ENCODE results near the gene CENPL.

The CENPL gene

DNA sequence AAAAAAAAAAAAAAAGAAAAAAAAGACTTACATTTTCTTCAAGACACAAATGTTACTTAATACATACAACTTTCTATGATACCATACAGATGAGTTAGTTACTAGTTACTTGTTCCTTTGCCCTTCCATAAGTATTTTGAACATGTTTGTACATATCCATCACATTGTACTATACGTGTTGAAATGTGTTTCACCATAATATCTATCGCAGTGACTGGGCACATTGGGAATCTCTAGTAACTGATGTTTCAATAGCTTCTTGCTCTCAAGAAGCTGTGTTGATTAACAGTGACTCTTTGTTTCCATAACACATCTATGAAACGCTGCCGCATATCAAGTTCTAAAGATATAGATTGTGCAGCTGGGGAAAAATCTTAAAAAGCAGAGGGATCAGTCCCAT, 67.0 kb downstream of the CENPL start:
- no peak for DNase-seq

- DNase-seq: no peak
These were observed 70.9 kb downstream of the CENPL start for GRCh38 chr1:173753830-173754229.
